Activated CD8-positive, alpha-beta T cell treated with anti-CD3 and anti-CD28 coated beads for 36 hours (primary cell): ENCODE measurements around the gene CRELD2. TPM values are rescaled to one million over a fixed set of nuclear protein-coding genes. Genes with fewer than 3 reads are reported as not detected.

Experiments used
- ATAC-seq: fragments of 200-7000 bp; cut with Tn5 transposase; one replicate; pipeline ENCODE4 v1.10.0; 2021; ENCODE audit warnings: mild to moderate bottlenecking, moderate library complexity
- CTCF ChIA-PET: fragments of 350-600 bp; sonication (Branson Sonifier 250); formaldehyde crosslinking; loops from one replicate; lab custom pipeline; 2021; ENCODE audit warnings: antibody characterized with exemption; lab: Charles Lee
- POLR2A ChIA-PET: fragments of 350-600 bp; sonication (Branson Sonifier 250); formaldehyde crosslinking; loops from one replicate; lab custom pipeline; 2021; ENCODE audit warnings: antibody characterized with exemption; lab: Charles Lee
- DNase-seq: peaks from one replicate; pipeline ENCODE4 v3.0.0-alpha.2; 2020
- H3K27ac Mint-ChIP-seq: one replicate; pipeline ENCODE4 v1.8.0; 2021; ENCODE audit warnings: mild to moderate bottlenecking, mixed read lengths
- H3K27me3 Mint-ChIP-seq: one replicate; pipeline ENCODE4 v1.8.0; 2021; ENCODE audit warnings: mixed read lengths
- H3K36me3 Mint-ChIP-seq: one replicate; pipeline ENCODE4 v1.8.0; 2021; ENCODE audit warnings: low read depth, mixed read lengths
- H3K4me1 Mint-ChIP-seq: one replicate; pipeline ENCODE4 v1.8.0; 2021; ENCODE audit warnings: low read depth, mixed read lengths
- H3K4me3 Mint-ChIP-seq: one replicate; pipeline ENCODE4 v1.8.0; 2021; ENCODE audit warnings: mild to moderate bottlenecking, moderate library complexity, mixed read lengths
- H3K9me3 Mint-ChIP-seq: one replicate; pipeline ENCODE4 v1.8.0; 2021; ENCODE audit warnings: mixed read lengths
- CTCF ChIP-seq: fragments of 200-600 bp; IDR thresholded peaks from one replicate; pipeline ENCODE4 v1.8.0; 2022; ENCODE audit warnings: antibody characterized with exemption, mild to moderate bottlenecking
- intact Hi-C: fragments of 100-400 bp; cut with micrococcal nuclease; formaldehyde crosslinking; loops from one replicate; pipeline ENCODE4 v1.10.0; 2022
- microRNA-seq: library from miRNA; unstranded; fragments of <30 nt; microRNA quantifications from one replicate; pipeline ENCODE4 v1.2.0, GENCODE V29; 2022; ENCODE audit warnings: borderline microRNAs expressed, borderline replicate concordance
- total RNA-seq, 2 experiments: library from RNA; stranded (reverse); gene quantifications; one replicate each; pipeline ENCODE4 v1.2.3, GENCODE V29; 2021

Gene CRELD2
- total RNA-seq, 2 experiments from 2014 or later = 26.1 to 28.2 TPM

GRCh38 chr22:49973018-49973961 is 54.9 kb downstream of the CRELD2 start:
- POLR2A ChIA-PET = no interaction called here
- Mint-ChIP-seq H3K4me3 (no peak overlapping the region), H3K9me3 (peaks cover 8% of the 10 kb centered on the region), H3K27ac (no peak overlapping the region), H3K36me3 (peaks cover 17% of the 10 kb centered on the region), H3K4me1 (peaks cover 36% of the 10 kb centered on the region), H3K27me3 (no peaks in the 10 kb centered on the region)
- intact Hi-C loops = loop anchor here (5.0 kb wide), 1 partner anchor 44 kb away; no protein-coding TSS in a partner anchor
- ATAC-seq (no peak), DNase-seq (no peak)
- CTCF ChIA-PET = no interaction called here
- TF ChIP-seq CTCF = no peak

GRCh38 chr22:49975543-49976389 is 57.3 kb downstream of the CRELD2 start:
- ATAC-seq = peak; percentile 60
- peaks cover 22% of the 10 kb centered on the region for H3K9me3 Mint-ChIP-seq
- DNase-seq = peak; percentile 80
- POLR2A ChIA-PET = interaction anchor here (0.7 to 1.4 kb wide), 3 partner anchors 8 to 216 kb away, joined by 3 to 7 read pairs (median 4); no protein-coding TSS in a partner anchor
- no peaks in the 10 kb centered on the region for H3K27me3 Mint-ChIP-seq
- H3K27ac Mint-ChIP-seq = peak overlapping the region; percentile 96
- CTCF ChIA-PET = interaction anchor here (0.7 to 1.6 kb wide), 4 partner anchors 10 to 55 kb away, joined by 3 to 9 read pairs (median 4); no protein-coding TSS in a partner anchor
- intact Hi-C loops = no loop called here
- peaks cover 34% of the 10 kb centered on the region for H3K4me1 Mint-ChIP-seq
- H3K4me3 Mint-ChIP-seq = peak overlapping the region; percentile 55
- no peak for TF ChIP-seq CTCF
- H3K36me3 Mint-ChIP-seq = peaks cover 30% of the 10 kb centered on the region

- H3K36me3 Mint-ChIP-seq = peaks cover 31% of the 10 kb centered on the region
- DNase-seq = peak; percentile 79
- peaks cover 27% of the 10 kb centered on the region for H3K9me3 Mint-ChIP-seq
These were observed 58.2 kb downstream of the CRELD2 start for GRCh38 chr22:49976439-49977175.

More at GRCh38 chr22:49976439-49977175, 58.2 kb downstream of the CRELD2 start:
- H3K27ac Mint-ChIP-seq = peak overlapping the region; percentile 96
- ATAC-seq = peak; percentile 62
- no peak for TF ChIP-seq CTCF
- ChIA-PET POLR2A (interaction anchor here (0.7 to 1.4 kb wide), 4 partner anchors 9 to 215 kb away, joined by 3 to 7 read pairs (median 4); no protein-coding TSS in a partner anchor), CTCF (interaction anchor here (0.7 to 1.6 kb wide), 4 partner anchors 9 to 54 kb away, joined by 3 to 9 read pairs (median 4); no protein-coding TSS in a partner anchor)
- H3K4me3 Mint-ChIP-seq = peak overlapping the region; percentile 1
- peaks cover 34% of the 10 kb centered on the region for H3K4me1 Mint-ChIP-seq
- intact Hi-C loops = no loop called here
- H3K27me3 Mint-ChIP-seq = no peaks in the 10 kb centered on the region

Small RNAs within 50 kb of the gene (microRNA-seq; reads per million reads assigned to microRNA genes)
- gene MIR6821 = 1.5 reads per million

Other genes with a start within 250 kb of the CRELD2 start
- gene BRD1, start 90.8 kb upstream of the CRELD2 start, total RNA-seq = 10 to 100 TPM; 24.5 to 29.0 TPM
- gene ZBED4, start 64.8 kb upstream of the CRELD2 start, total RNA-seq = 10 to 100 TPM; 19.7 to 20.1 TPM
- gene ALG12, start 196 bp upstream of the CRELD2 start, total RNA-seq = 10 to 100 TPM; 10.7 to 12.0 TPM
- gene PIM3, start 42.1 kb downstream of the CRELD2 start, total RNA-seq = 100 to 1,000 TPM; 146 to 158 TPM
- under 1 TPM in 1 of 2 experiments, not detected in 1; 0.14 TPM for gene IL17REL, start 94.1 kb downstream of the CRELD2 start, total RNA-seq
- not detected for gene TTLL8, start 139.7 kb downstream of the CRELD2 start, total RNA-seq
- 1 to 10 TPM; 1.3 to 1.5 TPM for gene MLC1, start 166.8 kb downstream of the CRELD2 start, total RNA-seq
- under 1 TPM in 1 of 2 experiments, not detected in 1; 0.34 TPM for gene MOV10L1, start 171.4 kb downstream of the CRELD2 start, total RNA-seq